K562 (cell line): ENCODE measurements around the gene FNDC1.

ENCODE experiments used
- CTCF ChIP-seq, 3 experiments: IDR thresholded peaks in 2 of 3; conservative IDR thresholded peaks in 1 of 3; 2 replicates each; pipeline ENCODE4 v1.5.1; 2011 to 2012; ENCODE audit warnings: low read length in 3 of 3, mild to moderate bottlenecking in 3 of 3, control low read depth in 2 of 3, improper control_type of control experiment in 1 of 3, inconsistent platforms in 1 of 3, low read depth in 1 of 3, mixed read lengths in 1 of 3, moderate library complexity in 1 of 3; ENCODE audit not compliant: insufficient read depth in 2 of 3
- MAFK ChIP-seq: IDR thresholded peaks from 2 replicates; pipeline ENCODE4 v1.6.1; 2011; ENCODE audit warnings: low read length, improper control_type of control experiment
- RBM39 ChIP-seq: fragments of 200-400 bp; formaldehyde crosslinking; optimal IDR thresholded peaks from 2 replicates; pipeline ENCODE3; 2018; ENCODE audit warnings: low read depth, low read length

- TF ChIP-seq RBM39, result no peak
- no peak for TF ChIP-seq CTCF (IDR thresholded peaks at IDR 0.05 in 2 of 3, conservative IDR thresholded peaks at IDR 0.05 in 1 of 3; ENCODE audit: insufficient read depth in 2 of 3, low read depth in 1 of 3, low read length in 3 of 3)
- no peak for TF ChIP-seq MAFK
Observed at GRCh38 chr6:159301810-159302593, 132.8 kb downstream of the FNDC1 start.
